ENCODE results near the gene NR5A2.

NR5A2 gene

DNA sequence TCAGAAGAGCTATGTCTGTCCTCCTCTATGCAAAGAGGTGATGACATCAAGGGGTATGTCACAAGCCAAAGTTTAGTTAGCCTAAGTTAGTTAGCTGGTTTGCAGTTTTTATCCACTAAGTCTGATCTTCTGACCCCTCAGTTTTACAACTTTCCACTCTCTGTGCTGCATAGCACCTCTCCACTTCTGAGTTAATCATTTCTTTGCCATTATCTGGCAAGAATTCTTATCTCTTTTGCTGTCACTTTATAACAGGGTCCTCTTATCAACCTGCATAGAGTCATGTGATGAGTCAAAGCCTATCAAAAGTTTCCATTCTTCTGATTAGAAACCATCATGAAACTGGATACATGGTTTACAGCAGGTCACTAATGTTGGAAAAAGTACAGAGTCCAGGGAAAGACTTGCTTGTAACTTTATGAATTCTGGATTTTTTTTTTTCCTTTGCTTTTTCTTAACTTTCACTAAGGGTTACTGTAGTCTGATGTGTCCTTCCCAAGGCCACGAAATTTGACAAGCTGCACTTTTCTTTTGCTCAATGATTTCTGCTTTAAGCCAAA, at the start of gene NR5A2:
Gene NR5A2 (plus strand): TSS at position 447 of the 560 bp plus-strand sequence. CDS start 138 bp downstream, outside the sequence.
- DNase-seq (ENCODE audit: low spot score) = no peak

DNA sequence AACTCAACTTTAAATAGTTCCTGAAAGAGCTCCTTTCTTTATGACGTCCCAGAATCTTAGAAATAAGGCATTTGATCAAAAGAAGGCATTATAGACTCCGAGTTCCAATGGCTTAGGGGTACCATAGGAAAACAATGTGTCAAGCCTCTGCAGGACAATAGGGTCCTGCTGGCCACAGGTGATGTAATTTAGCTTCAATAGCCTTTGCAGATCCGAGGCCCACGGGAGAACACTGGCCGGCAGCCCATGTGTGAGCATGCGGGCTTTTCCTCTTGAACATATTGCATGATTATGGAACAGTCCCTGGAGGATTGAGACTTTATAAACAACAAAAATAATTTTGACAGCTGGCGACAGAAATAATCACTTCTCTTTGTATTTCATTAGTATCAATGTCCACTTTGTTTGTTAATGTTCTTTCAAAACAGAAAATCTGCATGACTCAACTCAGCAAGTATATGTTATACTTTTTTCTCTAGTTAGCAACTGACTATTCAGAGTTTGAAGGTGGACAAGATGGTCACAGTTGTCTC, 49.0 kb upstream of the NR5A2 start:
- no peak for DNase-seq (ENCODE audit: low spot score)

DNA sequence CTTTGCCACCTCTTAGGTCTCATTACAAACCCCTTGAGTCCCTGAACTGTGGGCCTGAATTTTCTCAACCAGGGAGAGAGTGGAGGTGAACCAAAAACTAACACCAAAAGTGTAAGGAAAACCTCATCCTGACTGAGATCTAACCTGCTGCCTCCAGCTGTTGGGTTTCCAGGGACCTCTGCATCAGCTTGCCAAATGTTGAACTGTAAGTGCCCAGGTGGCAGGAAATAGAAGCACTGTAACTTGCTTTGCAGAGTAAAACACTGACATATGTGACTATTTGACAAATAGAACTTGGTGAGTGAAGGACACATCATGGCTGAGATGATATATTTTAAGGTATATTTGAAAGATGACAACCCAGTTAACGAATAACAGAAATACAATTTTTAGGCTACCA, 48.4 kb upstream of the NR5A2 start:
- no peak for DNase-seq (ENCODE audit: low spot score)

DNA sequence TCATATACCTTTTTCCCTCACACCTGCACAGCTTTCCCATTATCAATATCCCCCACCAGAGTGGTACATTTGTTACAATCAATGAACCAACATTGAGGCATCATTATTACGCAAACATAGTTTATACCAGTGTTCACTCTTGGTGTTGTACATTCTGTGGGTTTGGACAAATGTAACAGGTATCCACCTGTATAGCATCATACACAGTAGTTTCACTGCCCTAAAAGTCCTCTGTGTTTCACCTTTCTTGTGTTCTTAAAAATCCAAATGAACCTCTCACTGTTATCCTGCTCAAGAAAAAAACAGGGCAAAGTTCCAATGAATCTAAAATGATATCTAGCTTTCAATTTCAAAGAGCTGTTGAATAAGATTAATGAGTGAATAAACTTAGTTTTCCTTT, 45.9 kb upstream of the NR5A2 start:
- no peak for DNase-seq (ENCODE audit: low spot score)

DNA sequence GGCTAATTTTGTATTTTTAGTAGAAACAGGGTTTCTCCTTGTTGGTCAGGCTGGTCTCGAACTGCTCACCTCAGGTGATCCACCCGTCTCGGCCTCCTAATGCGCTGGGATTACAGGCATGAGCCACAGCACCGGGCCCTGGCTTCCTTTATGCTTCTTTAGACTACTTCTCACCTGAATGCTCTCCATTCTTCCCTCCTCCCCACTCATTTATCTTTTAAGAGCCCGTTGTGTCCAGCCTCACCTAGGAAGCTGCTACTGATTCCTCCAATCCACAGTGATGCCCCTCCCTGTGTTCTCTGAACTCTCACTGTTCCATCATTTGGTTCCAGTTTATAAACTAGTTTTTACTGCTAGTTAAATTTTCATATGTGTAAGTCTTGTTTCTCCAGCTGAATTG, 44.9 kb upstream of the NR5A2 start:
- no peak for DNase-seq (ENCODE audit: low spot score)

DNA sequence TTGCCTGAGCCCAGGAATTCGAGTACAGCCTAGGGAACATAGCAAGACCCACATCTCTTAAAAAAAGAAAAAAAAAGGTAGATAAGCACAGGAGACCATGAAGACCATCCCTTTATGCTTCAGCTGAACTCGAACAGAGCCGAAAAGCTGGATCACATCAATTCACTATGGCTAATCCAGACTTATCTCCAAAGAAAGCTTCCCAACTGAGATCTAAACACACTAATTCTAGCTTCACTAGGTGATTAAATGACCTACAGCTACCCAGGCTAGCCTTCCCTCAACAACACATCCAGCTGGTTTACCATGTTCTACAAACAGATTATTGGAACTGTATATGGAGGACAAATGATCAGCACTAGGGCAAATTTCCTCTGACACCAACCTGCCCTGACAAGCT, 44.0 kb upstream of the NR5A2 start:
- DNase-seq (ENCODE audit: low spot score) = no peak

DNA sequence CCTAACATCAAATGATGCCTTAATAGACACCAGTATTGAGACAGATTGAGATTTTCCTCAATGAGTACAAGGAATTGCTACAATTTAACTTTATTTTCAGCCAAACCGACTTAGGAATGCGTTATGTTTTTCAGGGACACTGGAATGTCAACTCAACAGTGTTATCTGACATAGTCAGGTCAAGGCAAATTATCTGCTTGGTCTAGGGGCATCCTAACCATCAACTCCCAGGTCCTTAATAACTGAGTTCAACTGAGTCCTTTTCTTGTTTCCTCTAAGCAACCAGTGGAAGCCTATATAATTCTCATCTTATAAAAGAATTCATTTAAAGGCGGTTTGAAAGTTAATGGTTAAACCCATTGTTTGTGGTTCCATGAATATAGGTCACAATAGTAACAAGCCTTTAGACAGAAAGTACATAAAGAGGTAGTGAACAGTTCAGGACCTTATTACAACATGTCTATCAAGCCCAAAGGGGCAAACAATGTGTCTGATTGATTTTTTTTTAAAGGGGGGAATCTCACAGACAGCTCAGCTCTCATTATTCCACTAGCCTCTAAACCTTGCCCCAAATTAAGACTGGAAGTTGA, 32.3 kb upstream of the NR5A2 start:
- no peak for DNase-seq (ENCODE audit: low spot score)

DNA sequence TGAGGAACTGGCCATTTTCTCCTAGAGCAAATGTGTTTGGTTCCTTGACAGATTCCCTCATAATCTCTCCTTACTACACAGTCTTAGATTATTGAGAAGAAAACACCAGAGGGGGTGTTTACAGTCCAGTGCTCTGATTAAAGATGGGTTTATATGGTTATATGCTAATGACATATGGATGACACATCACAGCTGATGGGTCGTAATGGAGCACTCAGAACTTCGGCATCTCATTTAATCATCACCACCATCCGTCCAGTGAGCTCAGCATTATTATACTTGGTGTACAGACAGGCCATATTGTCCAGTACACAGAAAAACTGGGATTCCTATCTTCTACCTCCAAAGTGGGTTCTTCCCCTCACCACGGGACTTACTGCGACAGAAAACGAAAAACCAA, 22.3 kb upstream of the NR5A2 start:
- no peak for DNase-seq (ENCODE audit: low spot score)

DNA sequence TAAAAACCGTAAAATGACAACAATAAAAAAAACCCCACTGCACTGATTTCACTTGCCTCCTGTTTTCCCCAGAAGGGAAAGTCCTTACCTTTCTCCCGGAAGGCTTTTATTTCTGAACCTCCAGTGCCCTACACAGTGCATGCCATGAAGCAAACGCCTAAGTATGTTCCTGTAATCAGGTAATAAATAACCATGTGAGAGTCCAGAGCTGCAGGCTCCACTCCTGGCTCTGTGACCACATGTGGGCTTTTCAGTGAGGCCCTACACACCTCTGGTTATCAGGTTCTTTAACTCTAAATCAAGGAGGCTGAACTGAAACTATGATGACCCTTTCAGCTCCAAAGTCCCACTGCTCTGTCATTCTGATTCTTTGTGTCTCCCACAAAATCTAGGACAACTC, 20.8 kb upstream of the NR5A2 start:
- DNase-seq (ENCODE audit: low spot score) = no peak

DNA sequence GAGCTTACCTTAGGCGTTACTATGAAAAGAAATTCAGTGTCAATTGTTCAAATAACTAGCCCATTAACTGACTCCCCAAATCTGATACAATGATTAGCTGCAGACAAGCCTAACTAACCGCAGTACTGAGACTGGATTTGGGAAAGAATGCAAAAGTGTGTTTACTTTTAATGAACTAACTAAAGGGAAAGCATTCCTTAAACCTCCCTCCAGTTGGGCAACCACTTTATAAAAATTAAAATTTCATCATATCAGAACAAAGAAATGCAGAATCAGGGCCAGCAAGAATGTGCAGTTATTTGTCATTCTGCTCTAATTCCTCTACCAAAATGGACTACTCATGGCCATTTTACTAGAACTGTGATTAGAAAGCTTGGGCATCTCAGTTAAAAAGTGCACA, 11.7 kb upstream of the NR5A2 start:
- DNase-seq (ENCODE audit: low spot score) = no peak

DNA sequence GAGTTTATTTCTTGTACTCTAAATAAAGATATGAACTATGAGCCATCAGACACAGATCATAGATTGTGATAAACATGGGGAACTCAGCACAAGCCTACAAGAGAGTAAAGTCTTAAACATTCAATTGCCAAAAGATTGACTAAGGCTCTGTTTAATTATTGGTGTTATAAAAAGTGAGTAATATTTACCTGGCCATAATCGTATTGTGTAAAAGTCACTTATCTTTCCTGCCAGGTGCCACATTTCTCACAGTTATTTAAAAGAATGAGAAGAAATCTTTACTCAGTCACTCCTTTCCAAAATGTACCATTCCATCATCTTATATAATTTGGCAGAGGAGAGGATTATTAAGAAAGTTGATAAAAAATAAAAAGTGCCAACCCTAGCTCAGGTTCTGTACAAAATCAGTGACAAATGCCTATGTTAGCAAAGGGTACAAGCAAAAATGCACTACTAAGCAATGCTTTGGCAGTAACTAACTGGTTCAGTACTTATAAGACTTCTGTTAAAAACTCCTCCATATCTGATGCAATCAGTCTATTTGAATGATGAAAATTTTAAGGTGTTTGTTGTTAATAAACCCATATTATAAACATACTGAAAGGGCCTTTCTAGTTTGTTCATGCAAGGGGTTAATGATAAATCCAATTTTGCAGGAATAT, 5.8 kb upstream of the NR5A2 start:
- no peak for DNase-seq (ENCODE audit: low spot score)

DNA sequence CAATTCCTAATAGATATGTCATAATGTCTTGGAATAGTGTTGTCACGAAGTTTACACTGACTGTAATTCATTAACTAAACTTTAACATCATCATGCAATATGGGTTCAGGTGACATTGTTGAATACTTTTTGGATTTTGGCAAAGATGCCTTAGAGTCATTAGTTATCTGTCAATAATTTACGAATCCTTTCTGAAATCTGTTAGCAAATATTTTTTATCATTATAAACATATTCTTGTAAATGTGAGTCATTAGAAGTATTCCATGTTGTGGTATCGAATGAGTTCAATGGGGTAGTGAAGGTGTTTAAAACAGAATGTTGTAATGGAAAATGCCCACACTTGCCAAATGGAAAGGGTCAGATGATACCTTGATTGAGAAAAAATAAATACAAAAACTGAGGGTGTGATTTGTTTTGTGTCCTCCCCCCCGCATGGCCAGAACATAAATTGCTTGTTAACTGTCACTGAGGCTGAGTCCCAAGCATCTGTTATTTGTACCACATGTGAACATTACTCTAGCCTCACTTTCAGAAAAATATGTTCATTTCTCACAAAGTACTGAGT, 5.2 kb upstream of the NR5A2 start:
- no peak for DNase-seq (ENCODE audit: low spot score)

DNA sequence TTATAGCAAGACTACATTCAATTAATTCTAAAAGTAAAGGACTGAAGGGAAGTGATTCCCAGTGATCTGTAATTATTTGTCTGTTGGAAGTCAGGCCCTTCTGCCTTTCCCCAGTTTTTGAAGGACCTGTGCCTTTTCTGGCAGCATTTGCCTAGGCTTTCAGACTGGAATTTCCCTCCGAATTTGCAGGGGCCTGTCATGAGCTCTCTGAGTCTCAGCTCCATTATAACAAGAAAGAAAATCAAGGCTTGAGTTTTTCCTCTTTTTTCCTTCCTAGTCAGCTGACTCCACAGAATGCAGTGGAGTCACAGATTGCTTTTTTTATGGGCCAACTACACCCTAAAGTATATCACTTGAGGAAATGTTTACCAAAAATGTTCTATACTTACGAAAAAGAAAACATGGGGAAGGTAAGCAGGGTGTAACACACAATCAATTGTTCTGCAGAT, 1.1 kb downstream of the NR5A2 start:
- DNase-seq (ENCODE audit: low spot score) = no peak

DNA sequence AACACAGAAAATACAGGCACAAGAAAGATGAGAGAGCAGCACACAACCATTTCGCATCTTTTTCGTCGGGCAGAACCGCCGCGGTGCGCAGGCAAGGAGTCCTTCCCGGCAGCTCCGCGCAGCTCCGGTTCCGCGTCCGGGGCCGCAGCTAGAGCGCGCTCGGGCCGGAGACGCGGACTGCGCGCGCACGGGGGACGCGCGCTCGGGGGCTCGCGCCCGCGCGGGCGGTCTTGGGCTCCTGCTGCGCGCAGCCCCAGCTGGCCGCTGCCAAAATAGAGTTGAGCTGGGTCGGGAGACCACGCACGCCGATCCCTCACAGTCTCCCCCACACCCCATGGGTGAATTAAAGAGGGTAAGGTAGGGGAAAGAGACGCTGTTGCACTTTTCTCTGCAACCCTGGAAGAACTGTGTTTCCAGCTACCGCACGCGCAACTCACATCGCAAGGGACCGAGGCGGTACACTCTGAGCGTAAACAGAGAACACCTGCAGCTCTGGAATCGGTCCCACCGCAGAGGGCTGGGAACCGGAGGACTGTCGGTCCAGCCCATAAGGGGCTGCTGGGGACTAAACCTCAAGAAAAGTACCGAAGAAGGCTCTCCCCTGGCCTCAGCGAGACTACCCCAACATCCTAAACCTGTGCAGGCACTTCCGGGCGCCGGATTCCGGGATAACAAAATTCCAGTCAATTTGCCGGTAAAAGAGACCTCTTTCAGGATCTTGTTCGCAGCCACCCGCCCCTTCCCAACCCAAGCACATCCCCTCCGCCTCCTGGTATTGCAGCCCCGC, 1.7 kb downstream of the NR5A2 start:
- DNase-seq (ENCODE audit: low spot score) = no peak

DNA sequence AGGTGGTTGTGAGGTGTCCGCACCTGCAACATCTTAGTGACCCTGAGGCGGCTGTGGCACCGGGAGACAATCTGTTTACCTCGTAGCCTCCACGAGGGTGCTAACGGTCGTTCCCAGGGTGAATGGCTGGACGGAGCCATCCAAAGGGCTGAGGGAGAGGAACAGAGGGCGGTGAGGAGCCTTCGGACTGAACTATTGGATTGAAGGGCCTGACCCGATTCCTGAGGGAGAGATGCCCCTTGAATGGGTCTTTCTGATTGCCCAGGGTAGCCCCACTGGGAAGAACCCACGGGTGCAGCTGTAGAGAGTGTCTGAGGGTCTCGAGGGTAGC, 2.3 kb downstream of the NR5A2 start:
- DNase-seq (ENCODE audit: low spot score) = no peak

DNA sequence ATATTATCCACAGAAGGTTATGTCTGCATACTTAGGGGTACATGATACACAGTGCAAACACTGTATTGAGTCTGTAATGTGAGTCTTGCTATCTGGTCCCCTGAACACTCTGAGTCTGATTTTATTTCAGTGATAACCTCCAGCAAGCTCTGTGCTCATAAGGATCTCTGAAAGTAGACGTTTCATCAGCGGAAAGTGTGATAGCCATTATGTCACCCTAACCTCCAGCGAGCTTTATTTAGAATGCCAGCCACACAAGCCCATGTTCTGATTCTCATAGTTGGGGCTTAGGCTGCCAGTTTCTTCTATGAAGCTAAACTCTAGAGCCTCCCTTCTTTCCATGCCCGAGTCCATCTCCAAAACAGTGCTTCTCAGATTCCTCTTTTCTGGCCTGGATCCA, 3.3 kb downstream of the NR5A2 start:
- DNase-seq (ENCODE audit: low spot score) = no peak

DNA sequence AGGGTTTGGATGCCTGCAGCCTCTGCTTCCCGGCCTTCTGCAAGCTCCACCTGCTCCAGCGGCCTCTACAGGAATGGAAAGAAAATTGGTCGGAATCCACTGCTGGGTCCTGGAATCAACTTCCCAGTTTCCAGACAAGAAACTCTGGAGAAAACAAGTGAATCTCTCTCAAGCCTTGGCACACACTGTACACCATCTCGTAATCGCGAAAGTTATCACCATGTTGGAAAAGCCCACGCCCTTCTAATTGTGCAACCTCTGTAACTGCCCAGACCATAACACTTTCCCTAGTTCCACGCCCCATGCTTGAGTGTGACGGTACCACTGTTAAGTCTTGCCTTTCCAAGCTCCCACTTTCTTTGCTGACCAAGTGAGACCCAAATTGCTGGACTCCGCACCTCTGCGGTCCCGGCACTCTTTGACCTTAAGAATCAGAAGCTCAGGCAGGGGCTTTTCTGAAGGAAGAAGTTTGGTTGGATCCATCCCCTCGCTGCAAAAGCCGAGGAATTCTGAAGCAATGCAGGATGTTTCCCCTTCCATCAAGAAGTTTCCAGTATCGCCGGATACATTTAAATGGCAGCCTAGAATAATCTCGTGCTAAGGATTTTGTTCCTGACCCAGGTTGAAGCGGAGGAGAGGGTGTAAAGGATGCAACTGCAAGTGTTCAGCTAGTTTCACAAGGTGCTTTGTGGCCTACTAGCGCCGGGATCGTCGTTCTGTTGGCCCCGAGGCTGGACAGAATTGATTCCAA, 6.2 kb downstream of the NR5A2 start:
- DNase-seq (ENCODE audit: low spot score) = no peak

DNA sequence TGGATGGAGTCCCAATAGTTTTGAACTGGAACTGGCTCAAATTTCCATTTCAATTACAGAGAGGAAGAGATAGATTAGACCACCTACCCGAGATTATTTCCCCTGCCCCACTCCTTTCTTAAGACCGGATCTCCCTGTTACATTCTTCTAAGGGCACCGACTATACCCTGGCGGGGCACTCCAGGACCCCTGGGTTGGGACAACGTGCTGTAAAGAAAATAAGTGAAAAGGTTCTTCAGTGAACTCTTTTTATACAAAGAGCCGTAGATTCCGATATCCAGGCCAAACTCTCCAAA, 6.7 kb downstream of the NR5A2 start:
- no peak for DNase-seq (ENCODE audit: low spot score)

DNA sequence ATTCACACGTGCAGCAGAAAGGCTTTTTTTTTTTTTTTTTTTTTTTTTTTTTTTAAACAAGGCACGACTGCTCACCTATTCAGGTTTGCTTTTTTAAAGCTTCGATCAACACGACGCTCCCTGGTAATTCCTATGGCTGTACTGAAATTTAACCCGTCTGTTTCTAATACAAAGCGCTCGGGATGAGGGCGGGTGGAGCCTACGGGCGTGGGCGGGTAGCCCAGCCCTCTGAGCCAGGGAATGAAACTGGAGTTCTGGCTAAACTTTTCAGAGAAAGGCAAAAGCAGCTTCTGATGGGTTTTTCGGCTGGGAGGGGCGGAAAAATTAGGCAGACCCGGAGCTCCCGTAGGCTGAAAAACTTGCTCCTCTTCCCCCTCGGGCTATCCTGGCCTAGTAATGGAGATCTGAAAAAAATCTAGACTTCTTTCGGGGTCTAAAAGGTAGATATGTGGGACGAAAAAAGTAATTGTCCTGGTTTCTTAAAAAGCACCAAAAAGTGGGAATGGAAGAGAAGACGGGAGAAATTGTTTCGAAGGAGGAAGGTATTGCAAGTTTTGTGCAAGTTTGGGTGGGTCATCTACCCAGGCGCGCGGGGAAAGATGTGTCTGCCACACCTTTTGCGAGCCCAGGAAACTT, 7.4 kb downstream of the NR5A2 start:
- no peak for DNase-seq (ENCODE audit: low spot score)

DNA sequence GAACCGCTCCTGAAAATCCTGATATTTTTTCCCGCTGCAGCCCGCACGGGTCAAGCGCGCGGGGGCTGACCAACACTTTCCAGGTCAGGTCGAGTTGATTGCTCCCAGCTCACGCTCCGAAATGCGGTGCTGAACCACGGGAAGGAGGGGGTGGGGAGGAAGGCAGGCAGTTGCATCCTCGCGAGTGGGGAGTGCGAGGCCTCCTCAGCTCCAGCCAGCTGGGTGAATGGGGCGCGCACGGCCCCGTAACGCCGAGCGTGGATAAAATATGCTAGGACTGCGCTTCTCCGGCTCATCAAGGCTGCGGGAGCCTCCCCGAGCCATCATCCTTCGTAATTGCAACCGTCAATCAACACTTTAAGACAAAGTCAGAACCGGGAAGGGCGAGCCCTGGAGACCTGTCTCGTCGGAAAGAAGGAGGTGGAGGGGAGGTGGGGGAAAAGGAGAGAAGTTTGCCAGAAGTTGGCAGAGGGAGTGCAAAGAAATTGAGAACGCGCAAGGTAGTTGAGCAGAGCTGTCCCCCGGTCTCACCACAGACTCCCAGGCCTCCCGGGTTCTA, 8.0 kb downstream of the NR5A2 start:
- no peak for DNase-seq (ENCODE audit: low spot score)

DNA sequence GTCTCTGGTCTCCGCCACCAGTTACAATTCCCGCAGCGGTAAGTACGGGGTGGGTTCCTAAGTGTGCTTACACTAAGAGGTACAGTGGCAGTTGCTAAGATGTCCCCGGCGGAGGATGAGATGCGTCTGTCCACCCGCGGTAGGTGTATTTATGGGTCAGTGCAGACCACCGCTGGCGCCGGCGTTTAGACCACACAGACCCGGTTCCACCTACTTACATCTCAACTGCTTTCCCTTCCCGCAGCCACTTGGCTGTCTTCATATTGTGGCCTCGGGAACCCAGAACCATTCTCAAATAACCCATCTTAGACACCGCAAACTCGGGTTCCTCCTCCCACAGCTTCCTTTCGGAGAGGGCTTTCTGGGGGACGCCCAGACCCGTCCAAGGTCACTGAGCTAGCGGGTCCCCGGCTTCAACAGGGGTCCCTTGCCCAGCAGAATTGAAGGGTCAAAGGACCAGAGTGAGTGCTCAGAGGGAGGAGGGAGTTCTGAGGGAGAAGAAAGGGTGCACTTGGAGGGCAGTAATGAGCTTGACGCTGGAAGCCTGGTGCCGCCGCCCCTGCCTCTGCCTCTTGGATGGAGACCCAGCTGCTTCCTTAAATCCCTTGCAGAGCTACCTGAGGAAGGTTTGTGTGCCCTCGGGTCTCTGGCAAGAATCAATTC, 8.6 kb downstream of the NR5A2 start:
- no peak for DNase-seq (ENCODE audit: low spot score)

Measured in hematopoietic multipotent progenitor cell treated with erythropoietin and hydrocortisone succinate and interleukin-3 and kit ligand, for 15 days (in vitro differentiated cells).